ENCODE results near the gene CCDC92. TPM values are rescaled to one million over a fixed set of nuclear protein-coding genes. Genes with fewer than 3 reads are reported as not detected.
A peak's percentile ranks its signal among the peaks of the same experiment; 100 is the strongest.

CCDC92 gene
- polyA plus RNA-seq, 6 donors from 2014 or later = 18.7 to 31.5 (median 23.0) TPM

GRCh38 chr12:123894823-123895345 lies 77.7 kb downstream of the CCDC92 start:
- no peak for ATAC-seq (ENCODE audit: low read depth in 2 of 2)
- H3K9me3 Mint-ChIP-seq = no peaks in the 10 kb centered on the region
- no peak overlapping the region for H3K27ac Mint-ChIP-seq
- no peaks in the 10 kb centered on the region for H3K36me3 Mint-ChIP-seq
- H3K4me3 Mint-ChIP-seq = no peak overlapping the region
- no peak for DNase-seq
- peaks cover 18 to 28% (median 27%) of the 10 kb centered on the region in 3 donors for H3K27me3 Mint-ChIP-seq
- H3K4me1 Mint-ChIP-seq = no peaks in the 10 kb centered on the region

DNA sequence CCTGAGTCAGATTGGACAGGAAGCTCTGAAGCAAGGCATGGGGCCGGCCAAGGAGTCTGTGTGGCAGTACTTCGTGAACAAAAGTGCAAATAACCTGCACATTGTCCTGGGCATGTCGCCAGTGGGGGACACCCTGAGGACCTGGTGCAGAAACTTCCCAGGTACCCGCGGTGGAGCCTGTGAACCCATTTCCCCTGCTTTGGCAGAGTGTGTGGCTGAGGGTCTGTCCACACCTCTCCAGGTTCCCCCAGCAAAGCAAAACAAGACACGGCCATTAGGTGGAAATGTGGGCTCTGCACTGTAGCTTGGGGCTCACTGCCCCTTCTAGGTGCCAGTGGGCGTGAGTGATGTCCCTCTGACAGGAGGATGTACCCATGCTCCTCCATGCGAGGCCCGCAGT lies 79.4 kb downstream of the CCDC92 start:
- no peaks in the 10 kb centered on the region for H3K36me3 Mint-ChIP-seq
- H3K27ac Mint-ChIP-seq = no peak overlapping the region
- H3K27me3 Mint-ChIP-seq = peaks cover 14 to 24% (median 23%) of the 10 kb centered on the region in 3 donors
- H3K4me1 Mint-ChIP-seq = no peaks in the 10 kb centered on the region
- no peaks in the 10 kb centered on the region for H3K9me3 Mint-ChIP-seq
- ATAC-seq (ENCODE audit: low read depth in 2 of 2) (no peak), DNase-seq (no peak)
- H3K4me3 Mint-ChIP-seq = no peak overlapping the region

- Mint-ChIP-seq H3K9me3 (no peaks in the 10 kb centered on the region), H3K27ac (no peak overlapping the region), H3K36me3 (no peaks in the 10 kb centered on the region), H3K27me3 (peaks cover 14 to 24% (median 23%) of the 10 kb centered on the region in 3 donors), H3K4me1 (no peaks in the 10 kb centered on the region), H3K4me3 (no peak overlapping the region)
- ATAC-seq (ENCODE audit: low read depth in 2 of 2) (no peak), DNase-seq (no peak)
Observed at GRCh38 chr12:123892853-123893252, 79.8 kb downstream of the CCDC92 start.

DNA sequence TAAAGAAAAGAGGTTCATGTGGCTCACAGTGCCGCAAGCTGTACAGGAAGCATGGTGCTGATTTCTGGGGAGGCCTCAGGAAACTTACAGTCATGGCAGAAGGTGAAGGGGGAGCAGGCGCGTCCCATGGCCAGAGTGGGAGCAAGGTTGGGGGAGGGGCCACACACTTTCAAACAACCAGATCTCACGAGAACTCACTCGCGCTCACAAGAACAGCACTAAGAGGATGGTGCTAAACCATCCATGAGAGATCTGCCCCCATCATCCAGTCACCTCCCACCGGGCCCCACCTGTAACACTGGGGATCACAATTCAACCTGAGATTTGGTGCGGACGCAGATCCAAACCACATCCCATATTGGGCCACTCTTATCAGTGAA lies 80.5 kb downstream of the CCDC92 start:
- Mint-ChIP-seq H3K27ac (no peak overlapping the region), H3K4me1 (no peaks in the 10 kb centered on the region), H3K27me3 (peaks cover 14 to 24% (median 23%) of the 10 kb centered on the region in 3 donors), H3K36me3 (no peaks in the 10 kb centered on the region), H3K4me3 (no peak overlapping the region), H3K9me3 (no peaks in the 10 kb centered on the region)
- DNase-seq = no peak
- no peak for ATAC-seq (ENCODE audit: low read depth in 2 of 2)

GRCh38 chr12:123891516-123892179 lies 81.0 kb downstream of the CCDC92 start:
- no peaks in the 10 kb centered on the region for H3K36me3 Mint-ChIP-seq
- H3K27ac Mint-ChIP-seq = no peak overlapping the region
- ATAC-seq (ENCODE audit: low read depth in 2 of 2) (no peak), DNase-seq (no peak)
- peaks cover 14 to 25% (median 23%) of the 10 kb centered on the region in 3 donors for H3K27me3 Mint-ChIP-seq
- no peaks in the 10 kb centered on the region for H3K9me3 Mint-ChIP-seq
- H3K4me1 Mint-ChIP-seq = no peaks in the 10 kb centered on the region
- H3K4me3 Mint-ChIP-seq = no peak overlapping the region

DNA sequence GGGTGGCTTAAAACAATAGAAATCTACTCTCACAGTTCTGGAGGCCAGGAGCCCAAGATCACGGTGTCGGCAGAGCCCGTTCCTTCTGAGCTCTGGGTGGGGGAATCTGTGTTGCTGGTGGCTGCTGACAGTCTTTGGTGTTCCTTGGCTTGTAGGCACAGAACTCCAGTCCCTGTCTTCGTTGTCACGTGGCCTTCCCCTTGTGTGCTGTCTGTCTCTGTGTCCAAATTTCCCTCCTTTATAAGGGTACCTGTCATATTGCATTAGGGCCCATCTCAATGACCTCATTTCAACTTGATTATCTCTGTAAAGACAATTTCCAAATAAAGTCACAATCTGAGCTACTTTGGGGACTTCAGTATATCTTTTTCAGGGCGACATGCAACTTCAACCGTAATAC lies 81.6 kb downstream of the CCDC92 start:
- H3K27ac Mint-ChIP-seq = no peak overlapping the region
- DNase-seq = no peak
- ATAC-seq (ENCODE audit: low read depth in 2 of 2) = no peak

DNA sequence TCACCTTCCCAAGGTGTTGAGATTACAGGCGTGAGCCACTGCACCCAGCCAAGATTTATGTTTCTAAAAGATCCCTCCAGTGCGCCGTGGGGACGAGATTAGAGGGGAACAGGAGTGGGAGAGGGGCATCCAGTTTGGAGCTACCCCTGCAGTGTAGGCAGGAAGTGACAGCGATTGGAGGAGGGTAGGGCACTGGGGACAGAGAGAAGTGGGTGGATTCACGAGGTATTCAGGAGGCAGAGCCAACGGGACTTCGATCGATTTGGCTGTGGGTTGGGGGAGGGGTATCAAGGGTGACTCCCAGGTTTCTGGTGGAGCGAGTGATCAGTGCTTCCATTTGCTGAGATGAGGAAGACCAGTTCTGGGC lies 82.1 kb downstream of the CCDC92 start:
- Mint-ChIP-seq H3K9me3 (no peaks in the 10 kb centered on the region), H3K36me3 (no peaks in the 10 kb centered on the region), H3K4me3 (no peak overlapping the region)

More for the DNA sequence above, 81.6 kb downstream of the CCDC92 start:
- Mint-ChIP-seq H3K36me3 (no peaks in the 10 kb centered on the region), H3K9me3 (no peaks in the 10 kb centered on the region), H3K4me3 (no peak overlapping the region), H3K4me1 (no peaks in the 10 kb centered on the region), H3K27me3 (peaks cover 14 to 31% (median 23%) of the 10 kb centered on the region in 3 donors)

GRCh38 chr12:123889848-123890535 lies 82.6 kb downstream of the CCDC92 start:
- DNase-seq (no peak), ATAC-seq (ENCODE audit: low read depth in 2 of 2) (no peak)
- H3K4me1 Mint-ChIP-seq = no peaks in the 10 kb centered on the region
- no peak overlapping the region for H3K4me3 Mint-ChIP-seq
- H3K27ac Mint-ChIP-seq = peak overlapping the region in 1 of 6 donors; percentile 14
- peaks cover 9 to 32% (median 23%) of the 10 kb centered on the region in 3 donors for H3K27me3 Mint-ChIP-seq
- H3K36me3 Mint-ChIP-seq = no peaks in the 10 kb centered on the region
- no peaks in the 10 kb centered on the region for H3K9me3 Mint-ChIP-seq

More for the DNA sequence above, 82.1 kb downstream of the CCDC92 start:
- Mint-ChIP-seq H3K27me3 (peaks cover 12 to 32% (median 23%) of the 10 kb centered on the region in 3 donors), H3K27ac (no peak overlapping the region), H3K4me1 (no peaks in the 10 kb centered on the region)
- no peak for DNase-seq
- ATAC-seq (ENCODE audit: low read depth in 2 of 2) = no peak

DNA sequence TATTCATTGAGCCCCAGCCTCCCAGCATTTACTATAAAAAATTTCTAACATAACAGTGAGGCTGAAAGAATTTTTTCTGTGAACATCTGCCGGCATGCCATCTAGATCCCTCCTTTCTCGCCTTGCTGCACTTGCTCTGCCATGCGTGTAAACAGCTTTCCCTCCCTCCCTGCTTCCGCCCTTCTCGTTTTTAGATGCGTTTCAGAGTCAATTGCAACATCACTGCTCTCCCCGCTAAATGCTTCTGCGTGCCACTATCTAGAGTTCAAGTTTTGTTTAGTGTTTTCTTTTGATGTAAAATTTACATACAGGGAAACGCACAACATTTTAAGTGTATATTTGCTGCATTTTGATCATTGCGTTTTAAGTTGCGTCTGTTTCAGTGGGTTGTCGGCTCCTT lies 83.6 kb downstream of the CCDC92 start:
- no peak overlapping the region for H3K4me3 Mint-ChIP-seq
- H3K9me3 Mint-ChIP-seq = peaks cover 0 to 7% (median 3%) of the 10 kb centered on the region in 7 donors
- ATAC-seq (ENCODE audit: low read depth in 2 of 2) = no peak
- no peaks in the 10 kb centered on the region for H3K36me3 Mint-ChIP-seq
- H3K27ac Mint-ChIP-seq = no peak overlapping the region
- no peaks in the 10 kb centered on the region for H3K4me1 Mint-ChIP-seq
- no peak for DNase-seq
- H3K27me3 Mint-ChIP-seq = peaks cover 4 to 32% (median 18%) of the 10 kb centered on the region in 3 donors

GRCh38 chr12:123886931-123887582 lies 85.6 kb downstream of the CCDC92 start:
- ATAC-seq (ENCODE audit: low read depth in 2 of 2) (no peak), DNase-seq (no peak)
- H3K27ac Mint-ChIP-seq = no peak overlapping the region
- peaks cover 0 to 13% (median 3%) of the 10 kb centered on the region in 7 donors for H3K9me3 Mint-ChIP-seq
- no peaks in the 10 kb centered on the region for H3K4me1 Mint-ChIP-seq
- H3K4me3 Mint-ChIP-seq = peak overlapping the region in 1 of 8 donors; percentile 13
- no peaks in the 10 kb centered on the region for H3K36me3 Mint-ChIP-seq
- peaks cover 4 to 39% (median 24%) of the 10 kb centered on the region in 3 donors for H3K27me3 Mint-ChIP-seq

DNA sequence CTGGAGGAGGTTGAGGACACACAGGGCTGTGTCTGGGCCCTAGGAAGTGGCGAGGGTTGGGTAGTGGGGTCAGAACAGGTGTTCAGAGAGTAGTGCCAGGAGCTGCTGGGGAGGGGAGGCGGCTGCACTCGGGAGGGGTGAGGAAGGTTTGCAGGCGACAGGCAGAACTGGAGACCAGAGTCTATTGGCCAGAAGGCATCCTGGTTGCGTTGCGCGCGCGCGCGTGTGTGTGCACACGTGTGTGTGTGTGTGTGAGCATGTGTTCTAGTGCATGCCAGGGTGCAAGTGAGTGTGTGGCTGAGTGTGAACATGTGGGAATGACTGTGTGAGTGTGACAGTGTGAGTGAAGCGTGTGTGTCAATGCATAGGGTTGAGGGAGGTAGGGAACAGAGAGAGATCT lies 86.4 kb downstream of the CCDC92 start:
- no peak for DNase-seq
- Mint-ChIP-seq H3K4me1 (no peaks in the 10 kb centered on the region), H3K36me3 (no peaks in the 10 kb centered on the region), H3K27ac (no peak overlapping the region), H3K27me3 (peaks cover 4 to 34% (median 16%) of the 10 kb centered on the region in 3 donors), H3K4me3 (no peak overlapping the region), H3K9me3 (peaks cover 0 to 13% (median 3%) of the 10 kb centered on the region in 7 donors)
- no peak for ATAC-seq (ENCODE audit: low read depth in 2 of 2)

Data from naive B cell (primary cell).